ENCODE data around the gene ARHGEF4.

ARHGEF4 gene

GRCh38 chr2:131042148-131042775, 205.5 kb downstream of the ARHGEF4 start:
- H3K4me3 ChIP-seq (ENCODE audit: low read length), result no peak overlapping the region
- peaks cover 4% of the 10 kb centered on the region for H3K27me3 ChIP-seq (ENCODE audit: control insufficient read depth, insufficient read depth, low read length)
- H3K4me2 ChIP-seq (ENCODE audit: low read length), result no peak overlapping the region
- H3K9me3 ChIP-seq (replicated peaks; ENCODE audit: low read length), result no peaks in the 10 kb centered on the region
- no peaks in the 10 kb centered on the region for H3K4me1 ChIP-seq (ENCODE audit: control insufficient read depth, insufficient read depth, low read length)
- peaks cover 6% of the 10 kb centered on the region for H3K36me3 ChIP-seq (ENCODE audit: insufficient read depth, low read length)
- no peak overlapping the region for H3K9ac ChIP-seq (ENCODE audit: low read depth, low read length)

GRCh38 chr2:131043199-131044074, 206.7 kb downstream of the ARHGEF4 start:
- no peak overlapping the region for H3K9ac ChIP-seq (ENCODE audit: low read depth, low read length)
- H3K9me3 ChIP-seq (replicated peaks; ENCODE audit: low read length), result no peaks in the 10 kb centered on the region
- H3K27me3 ChIP-seq (ENCODE audit: control insufficient read depth, insufficient read depth, low read length), result no peaks in the 10 kb centered on the region
- H3K4me2 ChIP-seq (ENCODE audit: low read length), result no peak overlapping the region
- no peaks in the 10 kb centered on the region for H3K4me1 ChIP-seq (ENCODE audit: control insufficient read depth, insufficient read depth, low read length)
- H3K4me3 ChIP-seq (ENCODE audit: low read length), result no peak overlapping the region
- H3K36me3 ChIP-seq (ENCODE audit: insufficient read depth, low read length), result peaks cover 15% of the 10 kb centered on the region

GRCh38 chr2:131044075-131044756, 207.5 kb downstream of the ARHGEF4 start:
- Histone ChIP-seq H3K27me3 (ENCODE audit: control insufficient read depth, insufficient read depth, low read length) (no peaks in the 10 kb centered on the region), H3K4me2 (ENCODE audit: low read length) (no peak overlapping the region), H3K9ac (ENCODE audit: low read depth, low read length) (no peak overlapping the region), H3K4me3 (ENCODE audit: low read length) (no peak overlapping the region), H3K4me1 (ENCODE audit: control insufficient read depth, insufficient read depth, low read length) (no peaks in the 10 kb centered on the region), H3K36me3 (ENCODE audit: insufficient read depth, low read length) (peaks cover 22% of the 10 kb centered on the region), H3K9me3 (replicated peaks; ENCODE audit: low read length) (no peaks in the 10 kb centered on the region)

GRCh38 chr2:131044757-131045150, 208.0 kb downstream of the ARHGEF4 start:
- Histone ChIP-seq H3K9ac (ENCODE audit: low read depth, low read length) (no peak overlapping the region), H3K36me3 (ENCODE audit: insufficient read depth, low read length) (peaks cover 27% of the 10 kb centered on the region), H3K9me3 (replicated peaks; ENCODE audit: low read length) (no peaks in the 10 kb centered on the region), H3K4me2 (ENCODE audit: low read length) (no peak overlapping the region), H3K4me1 (ENCODE audit: control insufficient read depth, insufficient read depth, low read length) (no peaks in the 10 kb centered on the region), H3K27me3 (ENCODE audit: control insufficient read depth, insufficient read depth, low read length) (no peaks in the 10 kb centered on the region), H3K4me3 (ENCODE audit: low read length) (no peak overlapping the region)

GRCh38 chr2:131045286-131046027, 208.7 kb downstream of the ARHGEF4 start:
- Histone ChIP-seq H3K27me3 (ENCODE audit: control insufficient read depth, insufficient read depth, low read length) (no peaks in the 10 kb centered on the region), H3K36me3 (ENCODE audit: insufficient read depth, low read length) (peaks cover 33% of the 10 kb centered on the region), H3K9me3 (replicated peaks; ENCODE audit: low read length) (no peaks in the 10 kb centered on the region), H3K9ac (ENCODE audit: low read depth, low read length) (no peak overlapping the region), H3K4me1 (ENCODE audit: control insufficient read depth, insufficient read depth, low read length) (no peaks in the 10 kb centered on the region), H3K4me3 (ENCODE audit: low read length) (no peak overlapping the region), H3K4me2 (ENCODE audit: low read length) (no peak overlapping the region)

- Histone ChIP-seq H3K4me2 (ENCODE audit: low read length) (no peak overlapping the region), H3K27me3 (ENCODE audit: control insufficient read depth, insufficient read depth, low read length) (no peaks in the 10 kb centered on the region), H3K4me1 (ENCODE audit: control insufficient read depth, insufficient read depth, low read length) (no peaks in the 10 kb centered on the region), H3K4me3 (ENCODE audit: low read length) (no peak overlapping the region), H3K9me3 (replicated peaks; ENCODE audit: low read length) (no peaks in the 10 kb centered on the region), H3K9ac (ENCODE audit: low read depth, low read length) (no peak overlapping the region), H3K36me3 (ENCODE audit: insufficient read depth, low read length) (peaks cover 33% of the 10 kb centered on the region)
These were observed 209.6 kb downstream of the ARHGEF4 start for GRCh38 chr2:131046028-131046917.

GRCh38 chr2:131046918-131047652, 210.4 kb downstream of the ARHGEF4 start:
- Histone ChIP-seq H3K9me3 (replicated peaks; ENCODE audit: low read length) (no peaks in the 10 kb centered on the region), H3K4me1 (ENCODE audit: control insufficient read depth, insufficient read depth, low read length) (no peaks in the 10 kb centered on the region), H3K36me3 (ENCODE audit: insufficient read depth, low read length) (peaks cover 41% of the 10 kb centered on the region), H3K4me3 (ENCODE audit: low read length) (no peak overlapping the region), H3K27me3 (ENCODE audit: control insufficient read depth, insufficient read depth, low read length) (no peaks in the 10 kb centered on the region), H3K9ac (ENCODE audit: low read depth, low read length) (no peak overlapping the region), H3K4me2 (ENCODE audit: low read length) (no peak overlapping the region)

GRCh38 chr2:131047920-131048560, 211.3 kb downstream of the ARHGEF4 start:
- Histone ChIP-seq H3K9ac (ENCODE audit: low read depth, low read length) (no peak overlapping the region), H3K4me2 (ENCODE audit: low read length) (no peak overlapping the region), H3K9me3 (replicated peaks; ENCODE audit: low read length) (no peaks in the 10 kb centered on the region), H3K4me3 (ENCODE audit: low read length) (no peak overlapping the region), H3K36me3 (ENCODE audit: insufficient read depth, low read length) (peaks cover 50% of the 10 kb centered on the region), H3K4me1 (ENCODE audit: control insufficient read depth, insufficient read depth, low read length) (no peaks in the 10 kb centered on the region), H3K27me3 (ENCODE audit: control insufficient read depth, insufficient read depth, low read length) (no peaks in the 10 kb centered on the region)

- H3K9ac ChIP-seq (ENCODE audit: low read depth, low read length), result no peak overlapping the region
- H3K4me2 ChIP-seq (ENCODE audit: low read length), result no peak overlapping the region
- no peak overlapping the region for H3K4me3 ChIP-seq (ENCODE audit: low read length)
- no peaks in the 10 kb centered on the region for H3K27me3 ChIP-seq (ENCODE audit: control insufficient read depth, insufficient read depth, low read length)
- no peaks in the 10 kb centered on the region for H3K4me1 ChIP-seq (ENCODE audit: control insufficient read depth, insufficient read depth, low read length)
- peaks cover 56% of the 10 kb centered on the region for H3K36me3 ChIP-seq (ENCODE audit: insufficient read depth, low read length)
- no peaks in the 10 kb centered on the region for H3K9me3 ChIP-seq (replicated peaks; ENCODE audit: low read length)
These were observed 211.9 kb downstream of the ARHGEF4 start for GRCh38 chr2:131048641-131049040.

Measured in skeletal muscle satellite cell (primary cell).